SK-N-SH (cell line): ENCODE data around the gene CYP27C1. TPM values are rescaled to one million over a fixed set of nuclear protein-coding genes. Genes with fewer than 3 reads are reported as not detected.

ENCODE experiments used
- CTCF ChIA-PET: fragments of 300-600, 350-600 bp; formaldehyde crosslinking; extraction: SDS; loops from one replicate; lab custom pipeline; 2021; lab: Yijun Ruan, JAX
- POLR2A ChIA-PET: fragments of 350-600 bp; sonication (Branson Sonifier 250); formaldehyde crosslinking; extraction: SDS; loops from one replicate; lab custom pipeline; 2020; ENCODE audit warnings: antibody characterized with exemption, inconsistent platforms; lab: Yijun Ruan, JAX
- DNase-seq: peaks from one replicate; pipeline ENCODE4 v3.0.0; 2012
- H2AFZ ChIP-seq: fragments of 200-600 bp; sonication (generic); 2 replicates; pipeline ENCODE4 v1.8.1; 2016; ENCODE audit warnings: antibody characterized with exemption, mild to moderate bottlenecking, low read depth
- H3F3A ChIP-seq: fragments of 200-600 bp; sonication (generic); replicated peaks from 2 replicates; pipeline ENCODE3; 2016; ENCODE audit warnings: antibody characterized with exemption, mild to moderate bottlenecking; ENCODE audit not compliant: insufficient read depth
- H3K27ac ChIP-seq, 2 experiments: fragments of 200-500 bp in 1 of 2; fragments of 200-600 bp in 1 of 2; sonication (Bioruptor generic) in 1 of 2; sonication (generic), shearing (Covaris generic) in 1 of 2; 2 replicates each; pipeline versions ENCODE4 v1.5.1 to v1.6.1; 2014 to 2016; ENCODE audit warnings: low read depth in 2 of 2, inconsistent platforms in 1 of 2, low read length in 1 of 2, mild to moderate bottlenecking in 1 of 2, mixed read lengths in 1 of 2
- H3K27me3 ChIP-seq: fragments of 200-600 bp; sonication (generic), shearing (Covaris generic); 2 replicates; pipeline ENCODE4 v1.6.1; 2016; ENCODE audit warnings: mixed run types; ENCODE audit not compliant: insufficient read depth
- H3K36me3 ChIP-seq, 2 experiments: fragments of 200-500 bp in 1 of 2; fragments of 200-600 bp in 1 of 2; sonication (Bioruptor generic) in 1 of 2; sonication (generic) in 1 of 2; replicated peaks in 1 of 2; 2 replicates each; pipeline versions ENCODE3 to v1.5.1; 2014 to 2016; ENCODE audit warnings: low read length in 1 of 2, mild to moderate bottlenecking in 1 of 2; ENCODE audit not compliant: insufficient read depth in 2 of 2, control insufficient read depth in 1 of 2
- H3K4me1 ChIP-seq, 2 experiments: fragments of 200-500 bp in 1 of 2; fragments of 200-600 bp in 1 of 2; sonication (Bioruptor generic) in 1 of 2; sonication (generic), shearing (Covaris generic) in 1 of 2; 2 replicates each; pipeline versions ENCODE4 v1.5.1 to v1.6.1; 2014 to 2016; ENCODE audit warnings: low read depth in 1 of 2, low read length in 1 of 2, mixed run types in 1 of 2; ENCODE audit not compliant: insufficient read depth in 2 of 2, control insufficient read depth in 1 of 2
- H3K4me2 ChIP-seq: fragments of 200-600 bp; sonication (generic), shearing (Covaris generic); 2 replicates; pipeline ENCODE4 v1.6.1; 2017; ENCODE audit warnings: mixed run types
- H3K4me3 ChIP-seq, 2 experiments: fragments of 200-500 bp in 1 of 2; fragments of 200-600 bp in 1 of 2; sonication (Bioruptor generic) in 1 of 2; sonication (generic), shearing (Covaris generic) in 1 of 2; 2 replicates each; pipeline versions ENCODE4 v1.5.1 to v1.8.1; 2014 to 2016; ENCODE audit warnings: low read depth in 2 of 2, inconsistent platforms in 1 of 2, low read length in 1 of 2, mild to moderate bottlenecking in 1 of 2, mixed read lengths in 1 of 2, moderate library complexity in 1 of 2
- H3K79me2 ChIP-seq: fragments of 200-600 bp; sonication (generic); 2 replicates; pipeline ENCODE4 v1.8.1; 2017; ENCODE audit warnings: mild to moderate bottlenecking; ENCODE audit not compliant: insufficient read depth
- H3K9ac ChIP-seq: fragments of 200-600 bp; sonication (generic); 2 replicates; pipeline ENCODE4 v1.6.1; 2017; ENCODE audit warnings: mixed run types
- H3K9me2 ChIP-seq: fragments of 200-600 bp; sonication (generic); 2 replicates; pipeline ENCODE4 v1.6.1; 2017; ENCODE audit warnings: mixed run types
- H3K9me3 ChIP-seq: fragments of 200-600 bp; sonication (generic); 2 replicates; pipeline ENCODE4 v1.6.1; 2017; ENCODE audit warnings: mixed run types, mild to moderate bottlenecking, moderate library complexity
- H4K20me1 ChIP-seq: fragments of 200-600 bp; sonication (generic); 2 replicates; pipeline ENCODE4 v1.6.1; 2017; ENCODE audit warnings: mild to moderate bottlenecking, mixed run types; ENCODE audit not compliant: insufficient read depth
- FOXJ3 ChIP-seq: sonication (generic); formaldehyde crosslinking; IDR thresholded peaks from 2 replicates; pipeline ENCODE4 v1.5.1; 2020; ENCODE audit warnings: mild to moderate bottlenecking, missing genetic modification reagents
- GATA2 ChIP-seq: sonication (generic); formaldehyde crosslinking; IDR thresholded peaks from 2 replicates; pipeline ENCODE4 v1.5.0; 2020; ENCODE audit warnings: mild to moderate bottlenecking, missing genetic modification reagents
- IRF3 ChIP-seq: fragments of 150-350 bp; IDR thresholded peaks from 2 replicates; pipeline ENCODE4 v1.6.1; 2016; ENCODE audit warnings: mild to moderate bottlenecking, low read depth, low read length
- JUND ChIP-seq: IDR thresholded peaks from 2 replicates; pipeline ENCODE4 v1.4.0; 2012
- MEF2A ChIP-seq: IDR thresholded peaks from 2 replicates; pipeline ENCODE4 v1.4.0; 2012; ENCODE audit warnings: low read depth, borderline replicate concordance
- POLR2AphosphoS5 ChIP-seq: IDR thresholded peaks from 2 replicates; pipeline ENCODE4 v1.6.1; 2012; ENCODE audit warnings: low read depth, low read length
- RCOR1 ChIP-seq: fragments of 150-350 bp; IDR thresholded peaks from 2 replicates; pipeline ENCODE4 v1.6.1; 2017; ENCODE audit warnings: antibody characterized with exemption, low read length
- REST ChIP-seq: IDR thresholded peaks from 2 replicates; pipeline ENCODE4 v1.6.1; 2012; ENCODE audit warnings: mild to moderate bottlenecking, low read depth, low read length, moderate library complexity
- RXRA ChIP-seq: IDR thresholded peaks from 2 replicates; pipeline ENCODE4 v1.4.0; 2012; ENCODE audit warnings: low read depth, mild to moderate bottlenecking, borderline replicate concordance
- SMC3 ChIP-seq: IDR thresholded peaks from 2 replicates; pipeline ENCODE4 v1.6.1; 2012; ENCODE audit warnings: low read depth, low read length, improper control_type of control experiment
- TCF12 ChIP-seq: IDR thresholded peaks from 2 replicates; pipeline ENCODE4 v1.4.0; 2012
- YY1 ChIP-seq: IDR thresholded peaks from 2 replicates; pipeline ENCODE4 v1.4.0; 2012; ENCODE audit warnings: low read depth, mild to moderate bottlenecking
- ZBTB33 ChIP-seq: IDR thresholded peaks from 2 replicates; pipeline ENCODE4 v1.4.0; 2012; ENCODE audit warnings: low read depth, borderline replicate concordance
- WGBS: methylation state at CpG from one replicate; pipeline ENCODE4 v1.1.6; 2017; ENCODE audit warnings: low lambda C conversion rate; 5-methylcytosine and 5-hydroxymethylcytosine counted together
- polyA plus RNA-seq, 3 experiments: library from polyadenylated mRNA; depleted of rRNA; stranded (reverse); fragments of >200 nt; gene quantifications; 2 replicates each; pipeline ENCODE4 v1.2.3, GENCODE V29; 2012

CYP27C1 gene
- polyA plus RNA-seq, 1 of the 3 experiments (the other 2 are of a cell fraction): not detected

DNA sequence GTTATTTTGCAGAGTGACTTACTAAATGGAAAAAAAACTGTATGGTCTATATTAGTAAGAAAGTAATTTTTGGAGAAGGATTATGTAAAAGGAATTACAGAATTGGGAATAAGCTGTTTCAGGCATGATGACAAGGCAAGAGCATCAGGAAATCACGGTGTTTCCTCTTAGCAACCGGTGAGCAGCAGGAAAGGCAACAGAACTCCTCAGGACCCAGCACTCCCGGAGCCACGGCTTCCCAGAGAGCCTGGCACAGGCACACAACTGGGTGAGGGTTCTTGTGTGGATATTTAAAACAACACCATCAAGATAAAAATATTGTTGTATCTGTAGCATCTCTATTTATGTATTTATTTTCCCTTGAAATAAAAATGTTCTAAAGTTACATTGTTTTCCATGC is 34.4 kb downstream of the CYP27C1 start:
- H3K27ac ChIP-seq: no peak overlapping the region
- no peak for TF ChIP-seq RCOR1
- TF ChIP-seq RXRA: no peak
- TF ChIP-seq FOXJ3 (CRISPR knock-in tag): no peak
- no peak for TF ChIP-seq REST
- no peak for TF ChIP-seq IRF3
- no peak for TF ChIP-seq GATA2 (CRISPR knock-in tag)
- TF ChIP-seq YY1: no peak
- TF ChIP-seq MEF2A: no peak
- no peak for TF ChIP-seq SMC3
- no peak for TF ChIP-seq JUND
- TF ChIP-seq TCF12: no peak
- no peak for TF ChIP-seq ZBTB33
- TF ChIP-seq POLR2AphosphoS5: no peak
- H3K36me3 ChIP-seq: no peaks in the 10 kb centered on the region
- H2AFZ ChIP-seq: no peak overlapping the region
- H3K4me1 ChIP-seq: no peaks in the 10 kb centered on the region
- no peak overlapping the region for H3K4me2 ChIP-seq
- no peaks in the 10 kb centered on the region for H3K27me3 ChIP-seq
- H3K79me2 ChIP-seq: no peaks in the 10 kb centered on the region
- ChIA-PET POLR2A (no interaction called here), CTCF (interaction anchor here (1.5 to 3.5 kb wide), 2 partner anchors 11 to 65 kb away, joined by 3 to 12 read pairs; no protein-coding TSS in a partner anchor)
- no peaks in the 10 kb centered on the region for H3K9me2 ChIP-seq
- DNase-seq: no peak
- no peaks in the 10 kb centered on the region for H3K9me3 ChIP-seq
- no peak overlapping the region for H3K9ac ChIP-seq
- no peaks in the 10 kb centered on the region for H3F3A ChIP-seq
- H3K4me3 ChIP-seq: no peak overlapping the region
- 78% methylated on average over 4 of the region's 4 CpGs for WGBS
- H4K20me1 ChIP-seq: no peaks in the 10 kb centered on the region
